Tibial artery (tissue), 4 donors: ENCODE results near the gene TBC1D10A.
A peak's percentile ranks its signal among the peaks of the same experiment; 100 is the strongest.

ENCODE experiments used
- DNase-seq, 2 donors: peaks; one replicate each; pipeline ENCODE4 v3.0.0-alpha.2; 2019
- H3K27ac ChIP-seq, 2 donors: fragments of 200-600 bp; sonication (generic) in 1 of 2; 1 replicate in 1 of 2; 2 replicates in 1 of 2; pipeline ENCODE4 v1.5.1; 2018 to 2019; ENCODE audit warnings: mild to moderate bottlenecking in 1 of 2
- H3K27me3 ChIP-seq, 2 donors: fragments of 200-600 bp; sonication (generic) in 1 of 2; one replicate each; pipeline versions ENCODE4 v1.5.1 to v1.6.0; 2016 to 2019
- H3K36me3 ChIP-seq, 3 donors: fragments of 200-600 bp; sonication (generic) in 2 of 3; one replicate each; pipeline ENCODE4 v1.5.1; 2016 to 2019; ENCODE audit warnings: mild to moderate bottlenecking in 2 of 3
- H3K4me1 ChIP-seq, 4 donors: fragments of 200-600 bp; sonication (generic) in 2 of 4; 1 replicate in 3 of 4; 2 replicates in 1 of 4; pipeline ENCODE4 v1.5.1; 2016 to 2019
- H3K4me3 ChIP-seq, 2 donors: fragments of 200-600 bp; sonication (generic) in 1 of 2; 1 replicate in 1 of 2; 2 replicates in 1 of 2; pipeline ENCODE4 v1.5.1; 2018 to 2019; ENCODE audit warnings: mild to moderate bottlenecking in 2 of 2
- H3K9me3 ChIP-seq, 3 donors: fragments of 200-600 bp; sonication (generic) in 1 of 3; one replicate each; pipeline ENCODE4 v1.5.1; 2016 to 2019
- intact Hi-C: fragments of 100-400 bp; cut with DNase I; formaldehyde crosslinking; loops from one replicate; pipeline ENCODE4 v1.15.0; 2023; ENCODE audit warnings: low total_unique reads
- TF ChIP-seq, protein P1 (sequence below), 2 experiments: fragments of 200-600 bp in 1 of 2; fragments of 450-650 bp in 1 of 2; IDR thresholded peaks; one replicate each; pipeline ENCODE4 v1.5.1; 2017 to 2019; ENCODE audit warnings: antibody characterized with exemption in 2 of 2, mild to moderate bottlenecking in 1 of 2, moderate library complexity in 1 of 2

Gene TBC1D10A

DNA sequence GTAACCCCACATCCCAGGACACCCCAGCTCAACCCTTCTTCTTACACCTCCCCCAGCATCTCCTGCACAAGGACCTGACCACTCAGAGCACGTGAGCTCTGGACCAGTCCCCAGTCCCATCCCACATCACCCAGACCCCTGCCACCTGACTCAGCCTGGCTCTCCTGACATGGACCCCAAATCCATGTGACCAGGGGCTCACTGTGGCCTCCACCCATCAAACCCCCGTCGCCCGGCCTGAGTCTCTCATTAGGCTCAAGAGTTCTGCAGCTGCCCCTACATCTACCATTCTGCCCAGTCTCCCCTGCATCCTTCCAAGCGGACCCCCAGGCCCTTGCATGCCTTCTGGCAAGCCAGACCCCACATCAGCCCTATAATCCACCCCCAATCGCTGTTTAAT lies 78.3 kb downstream of the TBC1D10A start:
- intact Hi-C loops: no loop called here
- DNase-seq: no peak

DNA sequence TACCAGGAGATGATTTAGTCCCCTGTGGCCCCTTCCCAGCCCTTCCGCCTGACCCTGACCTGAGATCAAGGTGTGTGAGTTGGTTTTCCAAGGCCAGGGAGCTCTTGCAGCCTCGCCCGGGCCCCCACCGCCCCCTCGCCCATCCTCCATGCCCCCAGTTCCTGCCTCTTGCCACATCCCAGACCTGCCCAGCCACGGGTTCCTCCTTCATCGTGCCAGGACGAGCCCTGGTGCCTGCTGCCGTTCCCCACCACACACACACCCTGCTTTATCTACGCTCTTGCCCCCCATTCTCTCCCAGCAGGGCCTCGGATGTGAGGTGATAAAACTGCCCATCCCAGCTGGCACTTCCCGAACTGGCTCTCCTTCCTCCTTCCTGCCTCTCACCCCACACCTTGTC lies 78.8 kb downstream of the TBC1D10A start:
- no peak overlapping the region for H3K27ac ChIP-seq
- peaks cover 0 to 58% of the 10 kb centered on the region in 2 donors for H3K27me3 ChIP-seq
- no peaks in the 10 kb centered on the region for H3K9me3 ChIP-seq
- no peaks in the 10 kb centered on the region for H3K36me3 ChIP-seq
- intact Hi-C loops: no loop called here
- H3K4me1 ChIP-seq: peaks cover 0 to 41% (median 27%) of the 10 kb centered on the region in 4 donors
- no peak for DNase-seq
- no peak overlapping the region for H3K4me3 ChIP-seq
- TF ChIP-seq, protein P1, sequence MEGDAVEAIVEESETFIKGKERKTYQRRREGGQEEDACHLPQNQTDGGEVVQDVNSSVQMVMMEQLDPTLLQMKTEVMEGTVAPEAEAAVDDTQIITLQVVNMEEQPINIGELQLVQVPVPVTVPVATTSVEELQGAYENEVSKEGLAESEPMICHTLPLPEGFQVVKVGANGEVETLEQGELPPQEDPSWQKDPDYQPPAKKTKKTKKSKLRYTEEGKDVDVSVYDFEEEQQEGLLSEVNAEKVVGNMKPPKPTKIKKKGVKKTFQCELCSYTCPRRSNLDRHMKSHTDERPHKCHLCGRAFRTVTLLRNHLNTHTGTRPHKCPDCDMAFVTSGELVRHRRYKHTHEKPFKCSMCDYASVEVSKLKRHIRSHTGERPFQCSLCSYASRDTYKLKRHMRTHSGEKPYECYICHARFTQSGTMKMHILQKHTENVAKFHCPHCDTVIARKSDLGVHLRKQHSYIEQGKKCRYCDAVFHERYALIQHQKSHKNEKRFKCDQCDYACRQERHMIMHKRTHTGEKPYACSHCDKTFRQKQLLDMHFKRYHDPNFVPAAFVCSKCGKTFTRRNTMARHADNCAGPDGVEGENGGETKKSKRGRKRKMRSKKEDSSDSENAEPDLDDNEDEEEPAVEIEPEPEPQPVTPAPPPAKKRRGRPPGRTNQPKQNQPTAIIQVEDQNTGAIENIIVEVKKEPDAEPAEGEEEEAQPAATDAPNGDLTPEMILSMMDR (IDR thresholded peaks at IDR 0.05): no peak

More for the DNA sequence above, 78.3 kb downstream of the TBC1D10A start:
- TF ChIP-seq, protein P1 (IDR thresholded peaks at IDR 0.05): no peak
- Histone ChIP-seq H3K4me1 (peaks cover 0 to 47% (median 32%) of the 10 kb centered on the region in 4 donors), H3K27me3 (peaks cover 0 to 58% of the 10 kb centered on the region in 2 donors), H3K4me3 (no peak overlapping the region), H3K36me3 (no peaks in the 10 kb centered on the region), H3K9me3 (no peaks in the 10 kb centered on the region), H3K27ac (no peak overlapping the region)

DNA sequence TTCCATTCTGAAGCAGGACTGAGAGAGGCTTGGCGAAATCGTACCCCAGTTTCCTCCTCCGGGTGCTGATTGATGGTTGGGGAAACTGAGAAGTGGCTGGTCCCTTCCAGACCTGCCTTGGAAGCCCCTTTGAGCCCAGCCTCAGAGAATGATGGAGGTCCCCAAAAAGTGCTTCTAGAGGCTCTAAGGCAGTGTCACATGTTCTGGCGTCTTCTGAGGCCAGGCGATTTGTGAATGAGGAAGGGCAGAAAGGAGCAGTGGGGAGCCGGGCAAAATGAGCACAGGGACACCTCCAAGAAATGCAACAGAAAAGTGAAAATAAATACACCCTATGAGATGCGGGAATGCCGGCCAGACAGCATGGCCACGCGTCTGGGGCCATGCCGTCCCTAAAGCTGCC lies 79.2 kb downstream of the TBC1D10A start:
- H3K27me3 ChIP-seq: peaks cover 0 to 58% of the 10 kb centered on the region in 2 donors
- no peaks in the 10 kb centered on the region for H3K36me3 ChIP-seq
- intact Hi-C loops: no loop called here
- no peak overlapping the region for H3K4me3 ChIP-seq
- H3K9me3 ChIP-seq: no peaks in the 10 kb centered on the region
- peaks cover 0 to 37% (median 23%) of the 10 kb centered on the region in 4 donors for H3K4me1 ChIP-seq
- no peak overlapping the region for H3K27ac ChIP-seq
- no peak for DNase-seq
- TF ChIP-seq, protein P1 (IDR thresholded peaks at IDR 0.05): no peak

DNA sequence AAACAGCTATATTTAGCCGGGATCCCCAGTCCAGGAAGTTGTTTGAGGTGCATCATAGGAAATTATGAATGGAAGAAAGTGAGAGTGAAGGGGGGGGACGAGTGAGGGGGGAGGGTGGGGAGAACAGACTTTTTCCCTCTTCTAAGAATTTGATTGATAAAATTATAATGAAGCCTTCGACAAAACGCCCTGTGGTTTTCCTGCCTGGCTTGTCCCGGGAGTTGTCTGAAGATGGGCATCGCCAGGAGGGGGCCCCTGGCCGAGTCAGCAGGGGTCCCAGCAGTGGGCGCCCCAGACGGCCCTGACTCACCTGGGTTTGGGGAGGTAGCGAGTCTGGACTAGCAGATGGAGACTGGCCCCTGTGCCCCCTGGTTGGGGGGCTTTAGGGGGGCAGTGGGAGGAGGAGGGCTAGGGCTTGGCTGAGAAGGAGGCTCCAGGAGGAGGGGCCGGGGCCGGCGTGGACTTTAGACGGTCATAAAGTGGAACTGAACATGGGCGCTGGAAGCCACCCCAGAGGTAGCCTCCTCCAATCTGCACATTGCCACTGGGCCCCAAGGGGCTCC lies 79.8 kb downstream of the TBC1D10A start:
- no peak for DNase-seq
- TF ChIP-seq, protein P1 (IDR thresholded peaks at IDR 0.05): no peak
- H3K4me1 ChIP-seq: peaks cover 0 to 37% (median 21%) of the 10 kb centered on the region in 4 donors

DNA sequence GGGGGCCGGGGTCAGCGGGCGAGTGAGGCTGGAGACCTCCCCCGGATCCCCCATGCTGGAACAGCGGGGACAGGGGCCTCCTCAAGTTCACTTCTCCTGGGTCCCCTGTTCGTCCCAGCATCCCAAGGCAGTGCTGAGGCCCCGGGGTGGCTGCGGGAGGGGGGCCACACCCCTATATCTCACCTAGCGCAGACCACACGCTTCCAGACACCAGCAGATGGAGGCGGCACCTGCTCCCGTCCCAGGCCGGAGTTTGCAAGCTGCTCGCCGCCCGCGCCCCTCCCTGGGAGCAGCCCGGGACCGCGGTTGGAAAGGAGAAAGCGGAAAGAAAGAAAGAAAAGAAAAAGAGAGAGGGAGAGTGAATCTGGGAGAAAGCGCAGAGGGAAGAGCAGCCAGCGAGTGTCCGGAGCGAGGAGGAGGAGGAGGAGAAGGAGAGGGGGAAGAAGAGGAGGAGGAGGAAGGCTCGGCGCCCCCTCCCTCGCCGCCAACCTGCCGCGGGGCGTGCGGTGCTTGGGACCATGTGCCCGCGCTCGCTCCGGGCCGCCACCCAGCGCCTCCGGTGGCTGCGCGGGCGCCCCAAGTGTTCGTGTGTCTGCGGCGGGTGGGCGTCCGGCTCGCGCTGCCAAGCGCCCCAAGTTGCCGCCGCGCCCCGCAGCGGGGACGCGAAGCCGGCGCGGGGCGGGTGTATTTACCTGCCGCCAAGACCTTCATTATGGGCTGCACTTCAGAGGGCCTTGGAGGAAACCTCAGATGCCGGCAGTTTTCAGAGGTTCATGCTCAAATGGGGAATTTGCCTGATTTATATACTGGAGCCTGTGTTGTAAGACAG lies 80.5 kb downstream of the TBC1D10A start, which contains the start of gene LIF:
TSS of gene LIF (minus strand) at position 775 of the 829 bp plus-strand sequence. CDS start at position 711, 64 bp downstream.
- peaks cover 0 to 58% of the 10 kb centered on the region in 2 donors for H3K27me3 ChIP-seq
- no peaks in the 10 kb centered on the region for H3K36me3 ChIP-seq
- no peak for DNase-seq
- peak within 1 kb of the TSS; percentile 35 to 54 for H3K4me3 ChIP-seq
- no peaks in the 10 kb centered on the region for H3K9me3 ChIP-seq
- TF ChIP-seq, protein P1 (IDR thresholded peaks at IDR 0.05): no peak
- intact Hi-C loops: no loop called here
- no peak within 1 kb of the TSS for H3K27ac ChIP-seq
- H3K4me1 ChIP-seq: peaks cover 0 to 37% (median 21%) of the 10 kb centered on the region in 4 donors

More for the DNA sequence above, 79.8 kb downstream of the TBC1D10A start:
- Histone ChIP-seq H3K9me3 (no peaks in the 10 kb centered on the region), H3K36me3 (no peaks in the 10 kb centered on the region), H3K4me3 (peak overlapping the region; percentile 35 to 54), H3K27me3 (peaks cover 0 to 58% of the 10 kb centered on the region in 2 donors), H3K27ac (no peak overlapping the region)
- intact Hi-C loops: no loop called here
